OCI-LY7 (cell line): ENCODE results near the gene SRPRB.

Experiments
- CTCF ChIP-seq: fragments of 200-600 bp; sonication (generic); conservative IDR thresholded peaks from 2 replicates; pipeline ENCODE4 v1.5.1; 2014; ENCODE audit warnings: mild to moderate bottlenecking, antibody characterized with exemption, low read length, moderate library complexity, mixed read lengths
- EZH2phosphoT487 ChIP-seq: fragments of 200-600 bp; sonication (generic); IDR thresholded peaks from 2 replicates; pipeline ENCODE4 v1.6.1; 2018; ENCODE audit warnings: low read depth, borderline replicate concordance, mild to moderate bottlenecking, mixed run types, antibody characterized with exemption, low read length, moderate library complexity, mixed read lengths

GRCh38 chr3:133773732-133774131, 31.9 kb upstream of the SRPRB start:
- TF ChIP-seq EZH2phosphoT487 (no peak), CTCF (no peak)
